NCI-H128 (cell line): Measurements from ENCODE around the gene DKKL1.

Experiments
- DNase-seq: peaks from one replicate; lab custom pipeline; 2025; ENCODE audit not compliant: unreplicated experiment; lab: John Stamatoyannopoulos, UW

The DKKL1 gene

GRCh38 chr19:49395581-49396407 lies 32.1 kb downstream of the DKKL1 start:
- DNase-seq, result no peak

GRCh38 chr19:49396738-49397505 lies 33.2 kb downstream of the DKKL1 start:
- no peak for DNase-seq

- DNase-seq, result no peak
Measured at GRCh38 chr19:49398001-49398615, 34.4 kb downstream of the DKKL1 start.

GRCh38 chr19:49398931-49399330 lies 35.3 kb downstream of the DKKL1 start:
- DNase-seq, result no peak

- DNase-seq, result no peak
Measured at GRCh38 chr19:49400029-49400428, 36.4 kb downstream of the DKKL1 start.

GRCh38 chr19:49403404-49404187 lies 39.9 kb downstream of the DKKL1 start:
- peak; percentile 89 for DNase-seq

GRCh38 chr19:49407079-49407478 lies 43.4 kb downstream of the DKKL1 start:
- no peak for DNase-seq

- DNase-seq, result no peak
Measured at GRCh38 chr19:49407482-49408015, 43.9 kb downstream of the DKKL1 start.

GRCh38 chr19:49408816-49409440 lies 45.3 kb downstream of the DKKL1 start:
- no peak for DNase-seq

GRCh38 chr19:49409441-49410029 lies 45.9 kb downstream of the DKKL1 start:
- DNase-seq, result no peak

- DNase-seq, result no peak
Measured at GRCh38 chr19:49411681-49412326, 48.1 kb downstream of the DKKL1 start.

GRCh38 chr19:49413348-49413747 lies 49.7 kb downstream of the DKKL1 start:
- DNase-seq, result no peak

GRCh38 chr19:49414256-49414655 lies 50.6 kb downstream of the DKKL1 start:
- no peak for DNase-seq

- no peak for DNase-seq
Measured at GRCh38 chr19:49415102-49415809, 51.6 kb downstream of the DKKL1 start.

- no peak for DNase-seq
Measured at GRCh38 chr19:49415810-49416200, 52.1 kb downstream of the DKKL1 start.

GRCh38 chr19:49417088-49417487 lies 53.4 kb downstream of the DKKL1 start:
- no peak for DNase-seq

GRCh38 chr19:49418511-49418910 lies 54.8 kb downstream of the DKKL1 start:
- DNase-seq, result no peak

- no peak for DNase-seq
Measured at GRCh38 chr19:49419173-49419572, 55.5 kb downstream of the DKKL1 start.

- no peak for DNase-seq
Measured at GRCh38 chr19:49420227-49420626, 56.5 kb downstream of the DKKL1 start.
